NCI-H1930 (cell line): Measurements from ENCODE around the gene TMEM18.

Source experiments
- DNase-seq, 2 experiments: peaks; one replicate each; lab custom pipeline; 2025; lab: John Stamatoyannopoulos, UW

The TMEM18 gene

DNA sequence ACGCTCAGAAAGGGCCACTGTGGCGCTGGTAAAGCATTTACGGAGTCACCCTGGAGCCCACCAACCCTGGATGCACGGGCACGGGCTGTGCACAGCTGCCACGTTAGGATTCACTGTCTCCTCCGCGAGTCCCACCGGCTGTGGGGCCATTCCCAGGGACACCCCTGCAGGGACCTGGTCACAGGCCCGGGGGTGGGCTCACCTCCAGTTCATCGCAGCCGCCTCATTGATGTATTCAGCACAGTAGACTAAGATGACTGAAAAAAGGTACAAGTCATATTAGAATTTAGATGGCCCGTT, 4.7 kb downstream of the TMEM18 start:
- DNase-seq: no peak

- DNase-seq: no peak
These were observed 5.2 kb downstream of the TMEM18 start for GRCh38 chr2:671787-672605.

- no peak for DNase-seq
These were observed 6.1 kb downstream of the TMEM18 start for GRCh38 chr2:671072-671471.

- DNase-seq: no peak
These were observed 6.6 kb downstream of the TMEM18 start for GRCh38 chr2:670637-671036.

GRCh38 chr2:669323-669722, 7.9 kb downstream of the TMEM18 start:
- DNase-seq: no peak

GRCh38 chr2:668000-668398, 9.2 kb downstream of the TMEM18 start:
- no peak for DNase-seq

- no peak for DNase-seq
These were observed 9.7 kb downstream of the TMEM18 start for GRCh38 chr2:667332-667999.

DNA sequence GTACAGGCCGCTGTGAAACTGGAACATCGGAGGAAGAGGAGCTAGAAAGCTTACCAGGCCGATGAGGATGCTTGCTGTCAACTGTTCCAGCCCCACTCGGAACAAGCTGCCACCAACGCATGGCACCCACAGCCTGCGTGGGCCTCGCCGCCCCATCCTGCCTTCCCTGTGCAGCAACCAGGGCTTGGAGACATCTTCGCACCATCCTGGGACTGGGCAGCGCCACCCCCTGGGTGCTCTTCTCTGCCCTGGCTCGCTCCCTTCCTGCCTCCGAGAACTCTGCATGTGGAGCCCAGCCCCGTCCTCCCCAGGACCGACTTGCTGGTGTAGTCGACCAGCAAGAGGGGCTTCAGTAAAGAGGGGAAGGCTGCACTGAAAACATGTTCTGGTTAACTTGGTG, 10.8 kb downstream of the TMEM18 start:
- no peak for DNase-seq

GRCh38 chr2:665340-666073, 11.7 kb downstream of the TMEM18 start:
- no peak for DNase-seq

- no peak for DNase-seq
These were observed 13.1 kb downstream of the TMEM18 start for GRCh38 chr2:664063-664462.

DNA sequence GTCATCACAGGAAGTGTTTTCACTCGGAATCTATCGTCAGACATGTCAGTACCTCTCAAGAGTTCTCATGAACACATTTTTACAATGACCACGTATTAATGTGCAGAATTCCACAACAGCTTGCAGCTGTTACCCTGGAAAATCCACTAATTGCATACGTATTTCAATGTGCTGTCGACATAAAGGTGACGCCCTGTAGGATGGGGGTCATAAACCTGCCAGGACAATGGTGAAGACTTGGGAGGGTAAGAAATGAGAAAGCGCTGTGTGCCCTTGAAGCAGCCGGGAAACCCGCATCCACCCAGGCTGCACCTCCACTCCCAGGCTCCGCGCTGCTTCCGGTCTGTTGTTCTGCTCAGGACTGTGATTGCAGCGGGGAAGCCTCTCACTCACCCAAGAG, 14.0 kb downstream of the TMEM18 start:
- DNase-seq: no peak

GRCh38 chr2:661360-661635, 15.9 kb downstream of the TMEM18 start:
- DNase-seq: no peak

- DNase-seq: no peak
These were observed 16.4 kb downstream of the TMEM18 start for GRCh38 chr2:660586-661359.

GRCh38 chr2:660029-660428, 17.2 kb downstream of the TMEM18 start:
- DNase-seq: no peak

- no peak for DNase-seq
These were observed 18.8 kb downstream of the TMEM18 start for GRCh38 chr2:658426-658825.

DNA sequence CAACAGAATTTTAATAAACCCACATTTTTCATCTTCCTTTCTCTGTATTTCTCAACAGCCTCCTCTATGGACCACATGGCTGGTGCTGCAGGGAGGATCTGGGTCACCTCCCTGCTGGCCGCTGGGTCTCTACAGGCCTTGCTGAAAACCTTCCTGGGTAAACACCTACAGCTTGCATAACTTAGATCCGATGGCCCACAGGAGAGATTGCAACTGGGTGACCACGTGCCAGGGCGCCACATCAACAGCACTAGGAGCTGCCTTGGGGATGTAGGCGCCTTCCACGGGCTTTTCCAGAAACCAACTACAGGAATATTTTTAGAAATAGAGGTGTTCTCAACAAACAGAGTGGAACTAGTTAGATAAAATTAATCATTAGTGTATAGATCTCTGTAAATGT, 19.4 kb downstream of the TMEM18 start:
- no peak for DNase-seq

GRCh38 chr2:656676-657075, 20.5 kb downstream of the TMEM18 start:
- DNase-seq: no peak

DNA sequence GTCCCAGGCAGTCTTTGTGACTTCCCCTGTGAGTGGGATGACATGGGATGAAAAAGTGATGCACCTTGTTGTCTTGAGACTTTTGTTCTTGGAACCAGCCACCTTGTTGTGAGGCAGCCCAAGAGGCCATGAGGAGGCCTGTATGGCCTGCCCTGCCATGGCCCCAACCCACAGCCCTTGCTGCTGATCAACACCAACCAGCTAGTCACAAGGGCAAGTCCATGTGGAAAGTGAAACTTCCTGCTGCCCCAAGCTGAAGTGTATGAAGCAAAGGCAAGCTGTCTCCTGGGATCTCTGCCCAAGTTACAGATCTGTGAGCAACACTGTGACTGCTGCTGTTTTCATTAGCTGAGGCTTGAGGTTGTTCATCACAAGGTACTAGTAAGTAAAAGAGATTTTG, 21.6 kb downstream of the TMEM18 start:
- no peak for DNase-seq

DNA sequence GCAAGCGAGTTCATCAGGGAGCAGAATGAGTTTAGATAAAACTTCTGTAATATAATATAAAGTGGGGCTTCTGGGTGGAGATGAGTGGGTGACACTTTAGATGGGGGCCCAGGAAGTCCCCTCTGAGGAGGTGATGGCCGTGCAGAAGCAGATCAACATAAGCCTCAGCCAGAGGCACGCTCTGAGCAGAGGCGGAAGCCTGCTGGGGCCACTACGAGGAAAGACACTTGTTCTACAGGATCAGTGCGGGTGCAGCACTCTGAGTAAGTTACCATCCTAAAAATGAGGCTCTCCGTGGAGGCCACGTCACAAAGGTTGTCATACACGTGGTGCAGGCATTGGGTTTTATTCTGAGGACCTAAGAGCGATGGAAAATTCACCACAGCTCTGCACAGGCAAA, 22.3 kb downstream of the TMEM18 start:
- DNase-seq: no peak

- DNase-seq: no peak
These were observed 23.4 kb downstream of the TMEM18 start for GRCh38 chr2:653645-654425.

DNA sequence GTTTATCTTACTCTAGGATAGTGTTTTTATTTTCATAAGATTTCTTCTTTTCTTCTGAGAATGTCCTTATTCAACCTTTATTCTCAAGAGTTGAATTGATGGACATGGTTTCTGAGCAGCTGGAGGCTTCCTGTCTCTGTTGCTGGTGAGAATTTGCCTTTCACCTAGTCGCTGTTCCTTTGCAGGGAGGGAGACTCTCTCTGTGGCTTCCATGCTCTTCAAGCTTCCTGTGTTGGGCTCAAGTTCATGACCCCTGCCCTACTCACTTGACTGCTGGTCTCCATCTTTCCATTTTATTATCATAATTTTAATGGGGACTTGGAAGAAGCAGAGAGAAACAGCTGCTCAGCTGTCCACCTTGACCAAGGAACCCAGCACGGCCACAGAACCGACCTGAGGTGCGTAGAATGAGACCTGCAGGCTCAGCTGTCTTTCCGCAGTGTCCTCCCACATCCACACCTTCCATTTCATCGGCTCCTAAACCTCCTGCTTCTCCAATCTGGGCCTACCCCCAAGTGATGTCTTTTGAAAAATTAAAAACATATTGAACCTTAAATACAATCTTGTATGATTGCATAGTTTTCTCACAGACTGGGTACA, 24.2 kb downstream of the TMEM18 start:
- DNase-seq: no peak
